Hepatocyte (in vitro differentiated cells): Measurements from ENCODE around the gene FBN1. TPM values are rescaled to one million over a fixed set of nuclear protein-coding genes. Genes with fewer than 3 reads are reported as not detected.

Experiments used
- DNase-seq: peaks from one replicate; pipeline ENCODE4 v3.0.0-alpha.2; 2016; ENCODE audit warnings: low spot score
- H2AFZ ChIP-seq: fragments of 200-600 bp; sonication (generic); 2 replicates; pipeline ENCODE4 v1.6.0; 2016; ENCODE audit warnings: antibody characterized with exemption, mild to moderate bottlenecking
- H3K27ac ChIP-seq: fragments of 200-600 bp; sonication (generic); 2 replicates; pipeline ENCODE4 v1.5.1; 2016; ENCODE audit warnings: mild to moderate bottlenecking
- H3K27me3 ChIP-seq: fragments of 200-600 bp; sonication (generic); 2 replicates; pipeline ENCODE4 v1.6.1; 2016
- H3K36me3 ChIP-seq: fragments of 200-600 bp; sonication (generic); replicated peaks from 2 replicates; pipeline ENCODE4 v1.5.1; 2016; ENCODE audit warnings: low read depth; ENCODE audit not compliant: insufficient read depth
- H3K4me1 ChIP-seq: fragments of 200-600 bp; sonication (generic); 2 replicates; pipeline ENCODE4 v1.5.1; 2016; ENCODE audit warnings: mild to moderate bottlenecking, moderate library complexity; ENCODE audit not compliant: insufficient read depth
- H3K4me2 ChIP-seq: fragments of 200-600 bp; sonication (generic); 2 replicates; pipeline ENCODE4 v1.6.0; 2016
- H3K4me3 ChIP-seq: fragments of 200-600 bp; sonication (generic); 2 replicates; pipeline ENCODE4 v1.5.1; 2016; ENCODE audit warnings: mild to moderate bottlenecking
- H3K79me2 ChIP-seq: fragments of 200-600 bp; sonication (generic); 2 replicates; pipeline ENCODE4 v1.6.0; 2017; ENCODE audit warnings: mild to moderate bottlenecking
- H3K9me2 ChIP-seq: fragments of 200-600 bp; sonication (generic); replicated peaks from 2 replicates; pipeline ENCODE4 v1.6.0; 2017; ENCODE audit warnings: mild to moderate bottlenecking; ENCODE audit not compliant: insufficient read depth
- H3K9me3 ChIP-seq: fragments of 200-600 bp; sonication (generic); 2 replicates; pipeline ENCODE4 v1.5.1; 2016; ENCODE audit warnings: low read depth, mild to moderate bottlenecking
- H4K20me1 ChIP-seq: fragments of 200-600 bp; sonication (generic); 2 replicates; pipeline ENCODE4 v1.6.0; 2016; ENCODE audit warnings: mild to moderate bottlenecking; ENCODE audit not compliant: insufficient read depth, poor library complexity, severe bottlenecking
- CTCF ChIP-seq: fragments of 200-600 bp; sonication (generic); IDR thresholded peaks from 2 replicates; pipeline ENCODE4 v1.5.1; 2016; ENCODE audit warnings: antibody characterized with exemption, mild to moderate bottlenecking; ENCODE audit not compliant: poor library complexity
- EZH2 ChIP-seq: fragments of 200-600 bp; sonication (generic); IDR thresholded peaks from 2 replicates; pipeline ENCODE4 v1.6.1; 2016; ENCODE audit warnings: antibody characterized with exemption, mild to moderate bottlenecking, borderline replicate concordance
- EZH2phosphoT487 ChIP-seq: fragments of 200-600 bp; sonication (generic); IDR thresholded peaks from one replicate; pipeline ENCODE4 v1.6.1; 2018; ENCODE audit warnings: antibody characterized with exemption, mild to moderate bottlenecking, low read depth, moderate library complexity; ENCODE audit not compliant: unreplicated experiment, severe bottlenecking
- WGBS: methylation state at CpG from one replicate; pipeline ENCODE4 v1.1.6; 2016; ENCODE audit warnings: low lambda C conversion rate; ENCODE audit errors: missing lambda C conversion rate; 5-methylcytosine and 5-hydroxymethylcytosine counted together
- polyA plus RNA-seq: library from polyadenylated mRNA; unstranded; fragments of >200 nt; fragmentation: Nextera tagmentation; extraction: Ambion mirVana; gene quantifications from 2 replicates; pipeline ENCODE4 v1.2.1, GENCODE V29; 2016
- total RNA-seq: library from RNA; depleted of rRNA; stranded (reverse); fragments of >200 nt; gene quantifications from 2 replicates; pipeline ENCODE4 v1.2.3, GENCODE V29; 2014

Gene FBN1
- total and polyA plus RNA-seq, 2 experiments from 2014 or later = 76.6 to 199 TPM

- no peaks in the 10 kb centered on the region for H4K20me1 ChIP-seq
- H3K36me3 ChIP-seq = no peaks in the 10 kb centered on the region
- H2AFZ ChIP-seq = no peak overlapping the region
- no peaks in the 10 kb centered on the region for H3K27me3 ChIP-seq
- H3K4me1 ChIP-seq = peaks cover 6% of the 10 kb centered on the region
- H3K79me2 ChIP-seq = no peaks in the 10 kb centered on the region
- H3K27ac ChIP-seq = no peak overlapping the region
- H3K9me2 ChIP-seq = no peaks in the 10 kb centered on the region
- H3K9me3 ChIP-seq = no peaks in the 10 kb centered on the region
- WGBS = 82% methylated on average over 1 of the region's 1 CpG
- no peak overlapping the region for H3K4me3 ChIP-seq
- TF ChIP-seq EZH2phosphoT487 = no peak
- no peak for TF ChIP-seq EZH2
- TF ChIP-seq CTCF = no peak
- DNase-seq = no peak
- no peak overlapping the region for H3K4me2 ChIP-seq
These were observed 35.3 kb upstream of the FBN1 start for GRCh38 chr15:48680841-48681240.

DNA sequence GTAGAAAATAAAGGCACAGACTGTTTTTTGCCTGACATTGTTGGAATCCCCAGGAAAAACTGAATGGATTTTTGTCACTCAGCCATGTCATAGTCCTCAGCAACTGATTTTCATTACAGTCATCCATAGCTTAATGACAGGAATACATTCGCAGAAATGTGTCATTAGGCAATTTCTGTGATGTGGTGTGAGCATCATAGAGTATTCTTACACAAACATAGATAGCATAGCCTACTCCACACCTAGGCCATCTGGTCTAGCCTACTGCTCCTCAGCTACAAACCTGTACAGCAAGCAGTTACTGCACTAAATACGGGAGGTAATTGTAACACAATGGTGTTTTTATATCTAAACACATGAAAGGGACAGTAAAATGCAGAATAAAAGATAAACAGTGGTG is 34.4 kb upstream of the FBN1 start:
- H3K4me2 ChIP-seq = no peak overlapping the region
- H3K9me2 ChIP-seq = no peaks in the 10 kb centered on the region
- no peaks in the 10 kb centered on the region for H3K79me2 ChIP-seq
- H3K27me3 ChIP-seq = no peaks in the 10 kb centered on the region
- WGBS = 58% methylated on average over 2 of the region's 2 CpGs
- no peaks in the 10 kb centered on the region for H3K9me3 ChIP-seq
- no peak for DNase-seq
- TF ChIP-seq EZH2phosphoT487 (no peak), EZH2 (no peak), CTCF (no peak)
- H4K20me1 ChIP-seq = no peaks in the 10 kb centered on the region
- no peak overlapping the region for H3K27ac ChIP-seq
- H3K4me1 ChIP-seq = peaks cover 6% of the 10 kb centered on the region
- H3K4me3 ChIP-seq = no peak overlapping the region
- H3K36me3 ChIP-seq = no peaks in the 10 kb centered on the region
- H2AFZ ChIP-seq = no peak overlapping the region

- Histone ChIP-seq H3K9me2 (no peaks in the 10 kb centered on the region), H3K4me2 (no peak overlapping the region), H3K79me2 (no peaks in the 10 kb centered on the region), H3K27me3 (no peaks in the 10 kb centered on the region), H3K27ac (no peak overlapping the region), H2AFZ (no peak overlapping the region), H3K9me3 (no peaks in the 10 kb centered on the region), H3K36me3 (no peaks in the 10 kb centered on the region), H4K20me1 (no peaks in the 10 kb centered on the region), H3K4me1 (peaks cover 6% of the 10 kb centered on the region), H3K4me3 (no peak overlapping the region)
- no peak for DNase-seq
- no peak for TF ChIP-seq EZH2
- no peak for TF ChIP-seq EZH2phosphoT487
- TF ChIP-seq CTCF = no peak
- 95% methylated on average over 7 of the region's 7 CpGs for WGBS
These were observed 33.3 kb upstream of the FBN1 start for GRCh38 chr15:48678851-48679250.

GRCh38 chr15:48677821-48678220 is 32.3 kb upstream of the FBN1 start:
- no peak for TF ChIP-seq EZH2
- no peak for TF ChIP-seq CTCF
- TF ChIP-seq EZH2phosphoT487 = no peak
- no peaks in the 10 kb centered on the region for H3K36me3 ChIP-seq
- WGBS = 71% methylated on average over 2 of the region's 2 CpGs

More at GRCh38 chr15:48677821-48678220, 32.3 kb upstream of the FBN1 start:
- Histone ChIP-seq H3K27me3 (no peaks in the 10 kb centered on the region), H3K9me2 (no peaks in the 10 kb centered on the region), H4K20me1 (no peaks in the 10 kb centered on the region), H2AFZ (no peak overlapping the region), H3K9me3 (no peaks in the 10 kb centered on the region), H3K79me2 (no peaks in the 10 kb centered on the region), H3K4me3 (no peak overlapping the region), H3K4me2 (no peak overlapping the region), H3K27ac (no peak overlapping the region), H3K4me1 (peaks cover 6% of the 10 kb centered on the region)
- no peak for DNase-seq
